Neural progenitor cell (in vitro differentiated cells): Measurements from ENCODE around the gene ARL4C.

Source experiments
- EZH2 ChIP-seq: fragments of 200-600 bp; sonication (generic); IDR thresholded peaks from 2 replicates; pipeline ENCODE4 v1.6.1; 2017; ENCODE audit warnings: antibody characterized with exemption, mild to moderate bottlenecking, moderate library complexity
- EZH2phosphoT487 ChIP-seq: fragments of 200-600 bp; sonication (generic); IDR thresholded peaks from 2 replicates; pipeline ENCODE4 v1.6.1; 2017; ENCODE audit warnings: antibody characterized with exemption
- TF ChIP-seq, protein P1 (sequence below): fragments of 200-600 bp; sonication (generic); IDR thresholded peaks from 2 replicates; pipeline ENCODE4 v1.5.1; 2017; ENCODE audit warnings: antibody characterized with exemption, mild to moderate bottlenecking

DNA sequence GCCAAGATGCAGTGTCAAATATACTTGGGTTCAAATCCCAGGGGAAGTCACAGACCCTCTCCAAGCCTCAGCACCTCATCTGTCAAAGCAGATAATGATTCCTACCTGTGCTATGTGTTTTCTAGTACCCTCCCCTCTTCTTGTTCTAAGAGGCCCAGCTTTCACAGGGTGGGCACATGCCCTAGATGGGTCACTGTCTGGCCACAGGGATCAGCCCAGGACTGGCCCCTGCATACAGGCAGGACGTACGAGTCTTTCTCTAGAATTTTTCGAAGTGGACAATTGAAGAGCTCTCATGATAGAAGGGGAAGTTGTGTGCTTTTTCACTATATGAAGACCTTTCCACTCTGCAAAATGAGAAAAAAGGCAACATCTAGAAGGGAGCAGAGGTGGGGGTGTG lies 22.2 kb downstream of the ARL4C start:
- TF ChIP-seq, protein P1, sequence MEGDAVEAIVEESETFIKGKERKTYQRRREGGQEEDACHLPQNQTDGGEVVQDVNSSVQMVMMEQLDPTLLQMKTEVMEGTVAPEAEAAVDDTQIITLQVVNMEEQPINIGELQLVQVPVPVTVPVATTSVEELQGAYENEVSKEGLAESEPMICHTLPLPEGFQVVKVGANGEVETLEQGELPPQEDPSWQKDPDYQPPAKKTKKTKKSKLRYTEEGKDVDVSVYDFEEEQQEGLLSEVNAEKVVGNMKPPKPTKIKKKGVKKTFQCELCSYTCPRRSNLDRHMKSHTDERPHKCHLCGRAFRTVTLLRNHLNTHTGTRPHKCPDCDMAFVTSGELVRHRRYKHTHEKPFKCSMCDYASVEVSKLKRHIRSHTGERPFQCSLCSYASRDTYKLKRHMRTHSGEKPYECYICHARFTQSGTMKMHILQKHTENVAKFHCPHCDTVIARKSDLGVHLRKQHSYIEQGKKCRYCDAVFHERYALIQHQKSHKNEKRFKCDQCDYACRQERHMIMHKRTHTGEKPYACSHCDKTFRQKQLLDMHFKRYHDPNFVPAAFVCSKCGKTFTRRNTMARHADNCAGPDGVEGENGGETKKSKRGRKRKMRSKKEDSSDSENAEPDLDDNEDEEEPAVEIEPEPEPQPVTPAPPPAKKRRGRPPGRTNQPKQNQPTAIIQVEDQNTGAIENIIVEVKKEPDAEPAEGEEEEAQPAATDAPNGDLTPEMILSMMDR = no peak
- TF ChIP-seq EZH2 (no peak), EZH2phosphoT487 (no peak)
